NCI-H2107 treated with DMSO at 0.1 percent for 48 hours (cell line): Measurements from ENCODE around the gene VRK1.

Experiments used
- DNase-seq: peaks from one replicate; lab custom pipeline; 2025; ENCODE audit not compliant: unreplicated experiment; lab: John Stamatoyannopoulos, UW

VRK1 gene

DNA sequence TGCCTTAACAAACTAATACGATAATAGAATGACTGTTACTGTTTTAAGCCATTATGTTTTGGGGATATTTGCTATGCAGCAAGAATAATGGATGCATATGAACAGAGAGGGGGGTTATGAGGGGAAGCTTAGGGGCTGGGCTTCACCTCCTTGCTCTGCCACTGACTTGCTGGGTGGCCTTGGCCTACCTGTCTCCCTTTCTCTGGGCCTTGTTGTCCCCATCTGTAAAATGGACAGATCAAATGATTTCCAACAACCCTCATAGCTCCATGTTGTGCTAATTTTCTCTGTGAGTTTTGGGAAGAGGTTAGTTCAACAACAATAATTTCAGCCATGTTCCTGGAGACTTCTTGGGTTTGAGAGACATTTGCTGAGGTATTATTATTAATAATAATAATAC, 119.6 kb downstream of the VRK1 start:
- DNase-seq, result no peak

DNA sequence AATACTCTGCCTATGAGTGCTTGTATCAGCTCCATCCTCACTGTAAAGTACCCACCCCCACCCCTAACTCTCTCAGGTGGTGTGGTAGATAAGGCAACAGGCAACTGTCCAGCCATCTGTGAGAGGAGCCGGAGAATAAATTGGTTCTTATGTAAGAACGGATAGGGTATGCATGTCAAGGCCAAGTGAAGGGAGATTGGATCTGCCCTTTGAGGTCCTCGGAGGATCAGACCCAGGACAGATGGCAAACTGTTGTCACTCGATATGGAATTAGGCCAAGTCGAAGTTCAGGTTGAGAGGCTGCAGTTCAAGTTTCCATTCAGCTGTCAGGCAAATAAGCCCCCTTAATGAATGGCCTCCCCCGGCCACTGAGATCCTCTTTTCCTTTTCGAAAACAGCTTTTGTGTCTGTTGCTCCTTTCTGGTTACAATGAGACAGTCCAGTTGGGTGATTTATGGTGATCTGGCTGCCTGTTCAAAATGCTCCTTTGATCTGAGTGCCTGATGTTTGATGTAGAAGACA, 120.3 kb downstream of the VRK1 start:
- no peak for DNase-seq

DNA sequence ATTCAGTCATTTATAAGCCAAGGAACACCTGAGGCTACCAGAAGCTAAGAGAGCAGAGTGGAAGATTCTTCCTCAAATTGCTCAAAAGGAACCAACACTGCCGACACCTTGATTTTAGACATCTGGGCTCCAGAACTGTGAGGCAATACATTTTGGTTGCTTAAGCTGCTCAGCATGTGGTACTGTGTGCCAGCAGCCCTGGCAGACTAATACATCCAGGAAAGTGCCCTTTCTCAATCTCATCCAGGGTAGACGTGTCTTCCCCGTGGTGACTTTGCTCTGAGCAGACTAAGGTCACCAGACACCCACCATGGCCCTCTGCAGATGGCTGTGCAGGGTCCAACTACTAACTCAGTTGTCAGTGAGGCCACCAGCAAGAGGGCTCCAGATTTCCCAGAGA, 122.8 kb downstream of the VRK1 start:
- DNase-seq, result no peak

GRCh38 chr14:96920820-96921219, 123.6 kb downstream of the VRK1 start:
- no peak for DNase-seq

DNA sequence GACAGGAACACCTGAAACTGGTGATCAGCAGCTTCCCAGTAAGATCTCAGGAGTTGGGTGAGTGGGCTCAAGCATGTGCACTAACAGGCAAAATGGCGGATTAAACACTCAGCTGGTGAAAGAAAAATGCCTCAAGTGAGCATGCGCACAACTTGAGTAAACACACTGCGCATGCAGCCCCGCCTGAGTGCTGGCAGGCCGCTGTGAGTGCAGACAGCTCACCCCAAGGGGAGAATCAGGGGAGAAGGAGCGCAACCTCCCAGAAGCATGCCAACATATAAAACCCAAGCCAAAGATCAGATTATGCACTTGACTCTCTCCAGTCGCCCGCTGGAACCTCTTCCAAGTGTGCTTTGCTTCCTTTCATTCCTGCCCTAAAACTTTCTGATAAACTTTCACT, 125.8 kb downstream of the VRK1 start:
- DNase-seq, result no peak

DNA sequence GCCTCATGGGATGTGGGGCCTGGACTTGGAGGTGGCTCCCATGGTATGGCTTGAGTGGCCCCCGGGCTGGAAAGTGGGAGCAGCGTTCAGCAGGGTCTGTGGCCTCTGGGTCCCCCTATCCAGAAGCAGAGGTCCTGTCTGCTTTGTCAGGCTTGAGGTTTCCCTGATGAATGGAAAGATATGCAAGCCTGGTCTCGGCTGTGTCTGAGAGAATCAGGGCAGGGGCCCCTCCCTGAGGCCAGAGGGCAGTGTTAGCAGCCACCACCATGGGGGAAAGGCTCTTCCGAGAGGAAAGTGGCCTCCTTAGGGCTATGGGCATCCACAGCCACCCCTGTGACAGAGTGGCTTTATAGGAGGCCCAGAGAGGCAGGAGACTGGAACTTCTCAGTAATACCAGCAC, 128.2 kb downstream of the VRK1 start:
- no peak for DNase-seq

DNA sequence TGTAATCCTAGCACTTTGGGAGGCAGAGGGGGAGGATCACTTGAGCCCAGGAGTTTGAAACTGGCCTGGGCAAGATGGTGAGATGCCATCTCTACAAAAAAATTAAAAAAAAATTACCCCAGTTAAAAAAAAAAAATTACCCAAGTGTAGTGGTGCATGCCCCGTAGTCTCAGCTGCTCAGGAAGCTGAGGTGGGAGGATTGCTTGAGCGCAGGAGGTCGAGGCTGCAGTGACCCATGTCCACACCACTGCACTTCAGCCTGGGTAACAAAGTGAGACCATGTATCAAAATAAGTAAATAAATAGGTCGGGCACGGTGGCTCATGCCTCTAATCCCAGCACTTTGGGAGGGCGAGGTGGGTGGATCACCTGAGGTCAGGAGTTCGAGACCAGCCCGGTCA, 128.8 kb downstream of the VRK1 start:
- DNase-seq, result no peak

- no peak for DNase-seq
Measured at GRCh38 chr14:96928779-96929380, 131.7 kb downstream of the VRK1 start.

- no peak for DNase-seq
Measured at GRCh38 chr14:96929950-96930349, 132.8 kb downstream of the VRK1 start.

DNA sequence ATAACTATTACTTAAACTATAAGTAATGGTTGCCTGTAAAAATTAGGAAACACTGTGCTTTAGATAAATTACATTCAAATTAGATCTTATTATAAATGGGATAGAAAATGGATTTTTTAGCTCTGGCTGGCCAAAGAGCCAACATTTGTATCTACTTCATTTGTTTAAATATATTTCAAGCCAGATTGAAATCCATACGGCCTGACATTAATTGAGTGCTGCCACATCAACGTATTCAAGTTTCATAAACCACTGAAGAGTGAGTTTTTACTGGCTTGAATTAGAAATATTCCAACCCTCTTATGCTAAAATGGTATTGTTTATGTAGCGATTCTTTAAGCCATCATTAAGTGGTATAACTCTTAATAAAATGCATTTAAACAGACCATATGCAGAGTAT, 133.3 kb downstream of the VRK1 start:
- DNase-seq, result no peak
